H1 (cell line): ENCODE data around the gene ATP5MC3. TPM values are rescaled to one million over a fixed set of nuclear protein-coding genes. Genes with fewer than 3 reads are reported as not detected.
A peak's percentile ranks its signal among the peaks of the same experiment; 100 is the strongest.

Experiments used
- CTCF ChIA-PET: fragments of 300-600 bp; sonication (Branson Sonifier 250); formaldehyde crosslinking; loops from one replicate; lab custom pipeline; 2021; ENCODE audit not compliant: partially characterized antibody; lab: Charles Lee
- POLR2A ChIA-PET: fragments of 300-600 bp; sonication (Branson Sonifier 250); formaldehyde crosslinking; loops from one replicate; lab custom pipeline; 2021; ENCODE audit warnings: inconsistent platforms; ENCODE audit not compliant: partially characterized antibody; lab: Charles Lee
- DNase-seq, 2 experiments: peaks; one replicate each; pipeline versions ENCODE4 v3.0.0 to v3.0.0-alpha.2; 2010 to 2022; ENCODE audit warnings: low spot score in 2 of 2, low read depth in 1 of 2, mixed read lengths in 1 of 2
- FAIRE-seq: peaks from 2 replicates; lab custom pipeline; 2011; peaks lifted over from hg19 to GRCh38; lab: Jason Lieb, UNC
- H2AFZ ChIP-seq: 2 replicates; pipeline ENCODE4 v1.8.1; 2012; ENCODE audit warnings: low read length, inconsistent platforms
- H2AK5ac ChIP-seq: 2 replicates; pipeline ENCODE4 v1.6.1; 2013; ENCODE audit warnings: low read depth, low read length
- H2BK120ac ChIP-seq: replicated peaks from 2 replicates; pipeline ENCODE3; 2013; ENCODE audit warnings: low read depth, low read length, inconsistent platforms
- H2BK12ac ChIP-seq: 2 replicates; pipeline ENCODE4 v1.6.1; 2013; ENCODE audit warnings: low read depth, low read length
- H2BK15ac ChIP-seq: 2 replicates; pipeline ENCODE4 v1.6.1; 2013; ENCODE audit warnings: low read length
- H2BK20ac ChIP-seq: 2 replicates; pipeline ENCODE4 v1.6.1; 2013; ENCODE audit warnings: low read length
- H2BK5ac ChIP-seq: 2 replicates; pipeline ENCODE4 v1.6.1; 2013; ENCODE audit warnings: low read depth, low read length
- H3K14ac ChIP-seq: 2 replicates; pipeline ENCODE4 v1.6.1; 2013; ENCODE audit warnings: inconsistent platforms; ENCODE audit not compliant: insufficient read length
- H3K18ac ChIP-seq: 2 replicates; pipeline ENCODE4 v1.6.1; 2013; ENCODE audit warnings: low read length; ENCODE audit errors: extremely low read depth
- H3K23ac ChIP-seq: 2 replicates; pipeline ENCODE4 v1.6.1; 2013; ENCODE audit warnings: inconsistent platforms; ENCODE audit not compliant: insufficient read length
- H3K23me2 ChIP-seq: 2 replicates; pipeline ENCODE4 v1.6.1; 2013; ENCODE audit warnings: low read depth, low read length
- H3K27ac ChIP-seq: 2 replicates; pipeline ENCODE4 v1.6.1; 2011; ENCODE audit warnings: low read depth, low read length, inconsistent platforms
- H3K27me3 ChIP-seq, 4 experiments: replicated peaks in 1 of 4; 1 replicate in 1 of 4; 2 replicates in 3 of 4; pipeline versions ENCODE4 v1.6.1 to v1.8.1; 2011 to 2013; ENCODE audit warnings: low read length in 3 of 4, mild to moderate bottlenecking in 3 of 4, inconsistent platforms in 2 of 4, mixed read lengths in 2 of 4, moderate library complexity in 1 of 4; ENCODE audit not compliant: control insufficient read depth in 3 of 4, insufficient read depth in 3 of 4; ENCODE audit errors: extremely low read depth in 1 of 4
- H3K36me3 ChIP-seq, 4 experiments: 2 replicates each; pipeline versions ENCODE4 v1.6.1 to v1.8.1; 2011 to 2013; ENCODE audit warnings: mild to moderate bottlenecking in 4 of 4, low read length in 3 of 4, moderate library complexity in 2 of 4, control low read depth in 1 of 4, inconsistent platforms in 1 of 4; ENCODE audit not compliant: insufficient read depth in 4 of 4, control insufficient read depth in 2 of 4
- H3K4ac ChIP-seq: replicated peaks from 2 replicates; pipeline ENCODE3; 2013; ENCODE audit warnings: low read length, low read depth, mixed read lengths, inconsistent platforms; ENCODE audit not compliant: insufficient read length
- H3K4me1 ChIP-seq, 4 experiments: replicated peaks in 1 of 4; 1 replicate in 1 of 4; 2 replicates in 3 of 4; pipeline versions ENCODE4 v1.6.1 to v1.8.1; 2011 to 2013; ENCODE audit warnings: low read length in 3 of 4, inconsistent platforms in 2 of 4, mixed read lengths in 1 of 4; ENCODE audit not compliant: insufficient read depth in 4 of 4, control insufficient read depth in 3 of 4
- H3K4me2 ChIP-seq, 2 experiments: 2 replicates each; pipeline versions ENCODE4 v1.6.1 to v1.8.1; 2011 to 2013; ENCODE audit warnings: low read depth in 2 of 2, low read length in 2 of 2, control low read depth in 1 of 2, inconsistent platforms in 1 of 2, mild to moderate bottlenecking in 1 of 2; ENCODE audit not compliant: insufficient read depth in 1 of 2
- H3K4me3 ChIP-seq, 4 experiments: fragments of 200-600, 300-600 bp in 1 of 4; sonication (generic), shearing (Covaris generic), sonication (Bioruptor Twin) in 1 of 4; 2 replicates each; pipeline versions ENCODE4 v1.5.1 to v1.8.1; 2011 to 2016; ENCODE audit warnings: low read length in 4 of 4, low read depth in 3 of 4, control low read depth in 2 of 4, inconsistent platforms in 2 of 4, mild to moderate bottlenecking in 2 of 4, mixed read lengths in 1 of 4, moderate library complexity in 1 of 4; ENCODE audit not compliant: insufficient read depth in 2 of 4; ENCODE audit errors: extremely low read depth in 1 of 4
- H3K56ac ChIP-seq: replicated peaks from 2 replicates; pipeline ENCODE3; 2013; ENCODE audit warnings: low read depth, mild to moderate bottlenecking, mixed read lengths, low read length, inconsistent platforms; ENCODE audit not compliant: insufficient read length
- H3K79me1 ChIP-seq: 2 replicates; pipeline ENCODE4 v1.6.1; 2013; ENCODE audit warnings: low read depth, low read length, control low read depth
- H3K79me2 ChIP-seq, 2 experiments: 2 replicates each; pipeline versions ENCODE4 v1.6.1 to v1.8.1; 2012 to 2013; ENCODE audit warnings: low read length in 2 of 2, mild to moderate bottlenecking in 2 of 2, inconsistent platforms in 1 of 2; ENCODE audit not compliant: insufficient read depth in 2 of 2, control insufficient read depth in 1 of 2
- H3K9ac ChIP-seq, 4 experiments: replicated peaks in 1 of 4; 1 replicate in 1 of 4; 2 replicates in 3 of 4; pipeline versions ENCODE4 v1.6.1 to v1.8.1; 2011 to 2013; ENCODE audit warnings: low read depth in 3 of 4, low read length in 3 of 4, control low read depth in 2 of 4, mild to moderate bottlenecking in 2 of 4, moderate library complexity in 2 of 4, inconsistent platforms in 1 of 4; ENCODE audit errors: extremely low read depth in 1 of 4
- H3K9me3 ChIP-seq, 2 experiments: 2 replicates each; pipeline versions ENCODE4 v1.6.1 to v1.8.1; 2012 to 2013; ENCODE audit warnings: mild to moderate bottlenecking in 2 of 2, moderate library complexity in 2 of 2, control low read depth in 1 of 2, inconsistent platforms in 1 of 2, low read depth in 1 of 2, low read length in 1 of 2, mixed read lengths in 1 of 2; ENCODE audit not compliant: insufficient read depth in 2 of 2
- H4K20me1 ChIP-seq, 2 experiments: replicated peaks in 1 of 2; 2 replicates each; pipeline versions ENCODE3 to v1.8.1; 2011 to 2013; ENCODE audit warnings: inconsistent platforms in 2 of 2, low read length in 2 of 2, mild to moderate bottlenecking in 1 of 2; ENCODE audit not compliant: insufficient read depth in 2 of 2, control insufficient read depth in 1 of 2
- H4K5ac ChIP-seq: 2 replicates; pipeline ENCODE4 v1.6.1; 2013; ENCODE audit warnings: low read length, low read depth, mixed read lengths, inconsistent platforms; ENCODE audit not compliant: insufficient read length
- H4K8ac ChIP-seq: 2 replicates; pipeline ENCODE4 v1.8.0; 2013; ENCODE audit warnings: mild to moderate bottlenecking, moderate library complexity, low read length, inconsistent platforms; ENCODE audit not compliant: insufficient read depth; ENCODE audit errors: extremely low read depth
- H4K91ac ChIP-seq: replicated peaks from 2 replicates; pipeline ENCODE3; 2013; ENCODE audit warnings: low read length, mixed read lengths, inconsistent platforms; ENCODE audit not compliant: insufficient read length
- BACH1 ChIP-seq: IDR thresholded peaks from 2 replicates; pipeline ENCODE4 v1.6.1; 2012; ENCODE audit warnings: low read length, improper control_type of control experiment
- PHF8 ChIP-seq: fragments of 200-600 bp; sonication (generic); conservative IDR thresholded peaks from 2 replicates; pipeline ENCODE4 v1.7.1; 2012; ENCODE audit warnings: low read depth, mild to moderate bottlenecking, inconsistent platforms, low read length, moderate library complexity
- POLR2A ChIP-seq, 2 experiments: IDR thresholded peaks; 1 replicate in 1 of 2; 2 replicates in 1 of 2; pipeline ENCODE4 v1.6.1; 2011; ENCODE audit warnings: low read depth in 2 of 2, low read length in 2 of 2, mild to moderate bottlenecking in 2 of 2; ENCODE audit errors: control extremely low read depth in 1 of 2
- POLR2AphosphoS5 ChIP-seq: IDR thresholded peaks from 2 replicates; pipeline ENCODE4 v1.6.1; 2011; ENCODE audit warnings: low read depth, low read length
- SIN3A ChIP-seq, 2 experiments: IDR thresholded peaks in 1 of 2; conservative IDR thresholded peaks in 1 of 2; 2 replicates each; pipeline ENCODE4 v1.6.1; 2011 to 2012; ENCODE audit warnings: low read length in 2 of 2, improper control_type of control experiment in 1 of 2, low read depth in 1 of 2, mild to moderate bottlenecking in 1 of 2
- SRF ChIP-seq: IDR thresholded peaks from 2 replicates; pipeline ENCODE4 v1.6.1; 2011; ENCODE audit warnings: mild to moderate bottlenecking, low read depth, low read length, moderate library complexity
- SUZ12 ChIP-seq: fragments of 200-600 bp; sonication (generic); IDR thresholded peaks from 2 replicates; pipeline ENCODE4 v1.6.1; 2012; ENCODE audit warnings: mild to moderate bottlenecking, inconsistent platforms, low read length, moderate library complexity, mixed read lengths
- TAF1 ChIP-seq: IDR thresholded peaks from 2 replicates; pipeline ENCODE4 v1.6.1; 2011; ENCODE audit warnings: mild to moderate bottlenecking, low read depth, low read length
- TAF7 ChIP-seq: optimal IDR thresholded peaks from 2 replicates; pipeline ENCODE3; 2011; ENCODE audit warnings: low read depth, mild to moderate bottlenecking, inconsistent platforms, low read length, moderate library complexity, borderline replicate concordance
- WGBS, 2 experiments: shearing (Covaris generic) in 1 of 2; methylation state at CpG; one replicate each; pipeline versions ENCODE4 v1.1.6 to v1.1.7; 2013 to 2015; ENCODE audit warnings: low lambda C conversion rate in 2 of 2, mixed read lengths in 2 of 2, inconsistent platforms in 1 of 2, low coverage in 1 of 2, missing lambda C conversion rate in 1 of 2; ENCODE audit not compliant: insufficient replicate concordance in 2 of 2, insufficient coverage in 1 of 2, insufficient read length in 1 of 2; ENCODE audit errors: extremely low coverage in 1 of 2, missing lambda C conversion rate in 1 of 2; 5-methylcytosine and 5-hydroxymethylcytosine counted together
- polyA plus RNA-seq, 7 experiments: library from polyadenylated mRNA; depleted of rRNA in 3 of 7; stranded (reverse) in 5 of 7; unstranded in 2 of 7; fragments of >200 nt in 5 of 7; fragments of 200-250 nt in 2 of 7; gene quantifications; 1 replicate in 5 of 7; 2 replicates in 1 of 7; 4 replicates in 1 of 7; pipeline versions ENCODE4 v1.2.1 to v1.2.3, GENCODE V29; 2011 to 2013; ENCODE audit warnings: missing spikeins in 2 of 7, mixed read lengths in 2 of 7
- total RNA-seq: library from RNA; stranded (reverse); fragmentation: NEBNext Ultra II Directional; extraction: Animal tissue kit (Norgen Biotek cat#: 25700); gene quantifications from 2 replicates; pipeline ENCODE4 v1.2.1, GENCODE V29; 2021
- TF ChIP-seq, protein P1 (sequence below): IDR thresholded peaks from 2 replicates; pipeline ENCODE4 v1.6.1; 2012; ENCODE audit warnings: inconsistent platforms

ATP5MC3 gene
- total and polyA plus RNA-seq, 2 of the 8 experiments (the other 6 are each of a cell fraction or from before 2014, with no cell fraction given) = 320 to 856 TPM

DNA sequence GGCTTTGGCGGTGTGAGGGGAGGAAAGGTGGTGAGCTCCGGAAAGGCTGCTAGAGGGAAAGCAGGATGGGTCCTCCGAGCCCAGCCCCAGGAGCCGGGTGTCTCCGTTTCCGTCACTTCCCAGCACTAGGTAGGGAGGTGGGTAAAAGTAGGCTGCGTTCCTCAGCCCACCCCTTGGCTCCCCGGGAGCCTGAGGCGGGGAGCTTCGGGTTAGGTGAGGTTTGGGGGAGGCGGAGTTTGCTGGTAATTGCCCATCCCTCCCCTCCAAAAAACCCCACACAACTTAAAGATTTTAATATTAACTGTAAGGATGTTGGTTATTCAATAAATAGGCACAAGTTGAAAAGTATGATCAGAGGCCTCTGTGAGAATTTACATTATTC lies 13.0 kb downstream of the ATP5MC3 start:
- peaks cover 12 to 47% of the 10 kb centered on the region in 2 experiments for H3K79me2 ChIP-seq
- H3K4ac ChIP-seq = no peak overlapping the region
- no peak overlapping the region for H2BK15ac ChIP-seq
- peak overlapping the region; percentile 61; the same call in 1 of the 2 replicates for H2AFZ ChIP-seq
- no peaks in the 10 kb centered on the region for H3K27me3 ChIP-seq
- H4K20me1 ChIP-seq = no peaks in the 10 kb centered on the region
- H3K23me2 ChIP-seq = no peaks in the 10 kb centered on the region
- FAIRE-seq = no peak
- peak overlapping the region; percentile 87 for H4K5ac ChIP-seq
- 2% methylated on average over 7 of the region's 11 CpGs; no CpG with 5 or more reads in 1 of the 2 experiments for WGBS, 2 experiments
- DNase-seq = no peak
- H3K36me3 ChIP-seq = no peaks in the 10 kb centered on the region; a peak in 1 of 8 replicates
- H3K4me1 ChIP-seq = no peaks in the 10 kb centered on the region
- peak overlapping the region; percentile 85 for H3K56ac ChIP-seq
- peak overlapping the region; percentile 82 to 91 (median 88) for H3K4me3 ChIP-seq
- ChIA-PET POLR2A (interaction anchor here (0.8 to 1.3 kb wide), 5 partner anchors 8 to 163 kb away, joined by 3 to 6 read pairs (median 3); partner anchors contain the start of gene CHN1), CTCF (interaction anchor here (0.6 kb wide), 1 partner anchor 11 kb away, joined by 3 read pairs; no protein-coding TSS in a partner anchor)
- no peak overlapping the region for H2BK120ac ChIP-seq
- H2BK20ac ChIP-seq = no peak overlapping the region
- H3K9me3 ChIP-seq = no peaks in the 10 kb centered on the region; a peak in 1 of 4 replicates
- H2BK5ac ChIP-seq = no peak overlapping the region; the same call in 1 of the 2 replicates
- peak overlapping the region; percentile 66; the same call in 1 of the 2 replicates for H3K27ac ChIP-seq
- peak overlapping the region; percentile 58 to 83 for H3K4me2 ChIP-seq
- H3K23ac ChIP-seq = no peak overlapping the region
- H2AK5ac ChIP-seq = no peak overlapping the region
- H3K14ac ChIP-seq = no peak overlapping the region
- peak overlapping the region; percentile 81 to 96 (median 82) for H3K9ac ChIP-seq
- H3K79me1 ChIP-seq = no peaks in the 10 kb centered on the region; the same call in 1 of the 2 replicates
- H4K8ac ChIP-seq = peak overlapping the region; percentile 96; the same call in 1 of the 2 replicates
- peak overlapping the region; percentile 60; the same call in 1 of the 2 replicates for H3K18ac ChIP-seq
- TF ChIP-seq TAF7 = peak; percentile 37
- TF ChIP-seq POLR2A (IDR thresholded peaks at IDR 0.05; ENCODE audit: control extremely low read depth in 1 of 2, low read depth in 2 of 2, low read length in 2 of 2) = peak in 1 of 2 experiments; percentile 76; a peak in 1 of 3 replicates
- peak in 1 of 2 experiments; percentile 62; a peak in 1 of 4 replicates for TF ChIP-seq SIN3A (conservative IDR thresholded peaks at IDR 0.05 in 1 of 2, IDR thresholded peaks at IDR 0.05 in 1 of 2; ENCODE audit: low read depth in 1 of 2, low read length in 2 of 2)
- TF ChIP-seq POLR2AphosphoS5 = peak; percentile 79
- no peak for TF ChIP-seq TAF1
- TF ChIP-seq PHF8 = peak; percentile 56
- TF ChIP-seq BACH1 = no peak
- no peak for TF ChIP-seq SUZ12
- no peak for TF ChIP-seq SRF
- TF ChIP-seq, protein P1, sequence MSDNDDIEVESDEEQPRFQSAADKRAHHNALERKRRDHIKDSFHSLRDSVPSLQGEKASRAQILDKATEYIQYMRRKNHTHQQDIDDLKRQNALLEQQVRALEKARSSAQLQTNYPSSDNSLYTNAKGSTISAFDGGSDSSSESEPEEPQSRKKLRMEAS = 0 out of 2 replicates have a peak, but pooled peaks have one; percentile 11
- no peak overlapping the region for H4K91ac ChIP-seq
- H2BK12ac ChIP-seq = no peak overlapping the region
